AG04449 (cell line): ENCODE results near the gene RGPD4.
"Not testable (repeated sequence)": the region's sequence is repeated elsewhere in the genome, so short reads cannot be mapped to it uniquely, and the experiment has no call there.

Source experiments
- CTCF ChIA-PET: fragments of 350-600 bp; formaldehyde crosslinking; extraction: SDS; loops from one replicate; lab custom pipeline; 2021; ENCODE audit warnings: antibody characterized with exemption; lab: Yijun Ruan, JAX
- POLR2A ChIA-PET: fragments of 400-600, 350-600 bp; formaldehyde crosslinking; extraction: SDS; loops from one replicate; lab custom pipeline; 2020; ENCODE audit warnings: antibody characterized with exemption, inconsistent platforms; lab: Yijun Ruan, JAX
- DNase-seq: peaks from one replicate; pipeline ENCODE4 v3.0.0-alpha.2; 2010; ENCODE audit warnings: low read depth, low spot score
- H3K4me3 ChIP-seq: 2 replicates; pipeline ENCODE4 v1.5.1; 2011; ENCODE audit warnings: low read depth, mild to moderate bottlenecking, control low read depth, low read length
- TF ChIP-seq, protein P1 (sequence below): IDR thresholded peaks from one replicate; pipeline ENCODE4 v1.5.1; 2011; ENCODE audit warnings: mild to moderate bottlenecking, moderate library complexity, low read length, control low read depth, inconsistent platforms; ENCODE audit not compliant: insufficient read depth; ENCODE audit errors: missing control alignments

The RGPD4 gene

GRCh38 chr2:107826749-107827148, at the start of gene RGPD4:
Gene RGPD4 (plus strand): TSS chr2:107826892. CDS start chr2:107827014, 122 bp downstream.
- H3K4me3 ChIP-seq, DNase-seq, CTCF ChIA-PET, POLR2A ChIA-PET: not testable (repeated sequence)

DNA sequence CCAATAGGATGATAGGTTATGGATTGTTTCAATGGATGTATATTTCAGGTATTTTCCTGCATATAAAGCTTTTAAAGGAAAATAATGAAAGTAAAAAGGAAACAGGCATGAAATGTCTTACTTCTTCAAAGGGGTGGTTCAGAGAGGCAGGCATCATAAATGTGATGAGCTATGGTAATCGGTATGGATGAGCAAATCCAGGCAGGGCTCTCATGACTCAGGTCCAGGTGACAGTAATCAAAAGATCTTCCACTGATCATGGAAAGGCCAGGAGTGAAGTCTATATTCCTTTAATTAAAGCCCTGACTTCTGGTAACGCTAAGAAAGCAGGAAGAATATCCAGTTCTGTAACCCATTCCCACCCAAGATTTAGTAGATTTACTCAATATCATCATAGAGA, 48.7 kb upstream of the RGPD4 start:
- no peak for DNase-seq
- no peak overlapping the region for H3K4me3 ChIP-seq
- ChIA-PET POLR2A (no interaction called here), CTCF (no interaction called here)
- TF ChIP-seq, protein P1, sequence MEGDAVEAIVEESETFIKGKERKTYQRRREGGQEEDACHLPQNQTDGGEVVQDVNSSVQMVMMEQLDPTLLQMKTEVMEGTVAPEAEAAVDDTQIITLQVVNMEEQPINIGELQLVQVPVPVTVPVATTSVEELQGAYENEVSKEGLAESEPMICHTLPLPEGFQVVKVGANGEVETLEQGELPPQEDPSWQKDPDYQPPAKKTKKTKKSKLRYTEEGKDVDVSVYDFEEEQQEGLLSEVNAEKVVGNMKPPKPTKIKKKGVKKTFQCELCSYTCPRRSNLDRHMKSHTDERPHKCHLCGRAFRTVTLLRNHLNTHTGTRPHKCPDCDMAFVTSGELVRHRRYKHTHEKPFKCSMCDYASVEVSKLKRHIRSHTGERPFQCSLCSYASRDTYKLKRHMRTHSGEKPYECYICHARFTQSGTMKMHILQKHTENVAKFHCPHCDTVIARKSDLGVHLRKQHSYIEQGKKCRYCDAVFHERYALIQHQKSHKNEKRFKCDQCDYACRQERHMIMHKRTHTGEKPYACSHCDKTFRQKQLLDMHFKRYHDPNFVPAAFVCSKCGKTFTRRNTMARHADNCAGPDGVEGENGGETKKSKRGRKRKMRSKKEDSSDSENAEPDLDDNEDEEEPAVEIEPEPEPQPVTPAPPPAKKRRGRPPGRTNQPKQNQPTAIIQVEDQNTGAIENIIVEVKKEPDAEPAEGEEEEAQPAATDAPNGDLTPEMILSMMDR, result no peak

DNA sequence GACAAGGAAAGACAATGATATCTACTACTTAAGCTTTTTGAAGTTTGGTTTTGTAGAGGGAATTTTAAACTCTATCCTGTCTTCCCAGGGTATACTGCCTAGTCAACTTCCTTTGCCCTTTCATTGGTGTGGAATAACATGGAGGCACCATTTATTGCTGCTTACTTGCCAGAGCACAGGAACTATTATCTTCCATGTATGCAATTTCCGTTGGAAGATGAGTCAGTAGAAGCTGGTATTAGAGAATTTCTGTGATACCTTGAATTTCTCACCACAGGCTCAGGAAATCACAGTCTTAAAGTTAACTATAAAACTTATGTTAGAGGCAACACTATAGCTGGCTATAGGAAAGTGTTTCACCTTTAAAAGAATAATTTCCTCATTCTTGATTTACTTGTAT, 40.9 kb upstream of the RGPD4 start:
- no peak overlapping the region for H3K4me3 ChIP-seq
- DNase-seq, result no peak
- POLR2A ChIA-PET, result no interaction called here
- CTCF ChIA-PET, result no interaction called here
- TF ChIP-seq, protein P1, result no peak

- ChIA-PET POLR2A (no interaction called here), CTCF (no interaction called here)
- H3K4me3 ChIP-seq, result no peak overlapping the region
- TF ChIP-seq, protein P1, result no peak
- no peak for DNase-seq
Measured at GRCh38 chr2:107790837-107791236, 35.9 kb upstream of the RGPD4 start.

GRCh38 chr2:107801498-107801897, 25.2 kb upstream of the RGPD4 start:
- no peak for DNase-seq
- ChIA-PET CTCF (no interaction called here), POLR2A (no interaction called here)
- H3K4me3 ChIP-seq, result no peak overlapping the region
- TF ChIP-seq, protein P1, result no peak

GRCh38 chr2:107804608-107805498, 21.8 kb upstream of the RGPD4 start:
- no peak for DNase-seq
- ChIA-PET POLR2A (no interaction called here), CTCF (no interaction called here)
- TF ChIP-seq, protein P1, result no peak
- no peak overlapping the region for H3K4me3 ChIP-seq
